NCI-H1048 (cell line): Measurements from ENCODE around the gene CXCL12.

ENCODE experiments used
- DNase-seq: peaks from one replicate; lab custom pipeline; 2025; lab: John Stamatoyannopoulos, UW

Gene CXCL12

GRCh38 chr10:44399659-44400451 lies 15.0 kb upstream of the CXCL12 start:
- DNase-seq: no peak

DNA sequence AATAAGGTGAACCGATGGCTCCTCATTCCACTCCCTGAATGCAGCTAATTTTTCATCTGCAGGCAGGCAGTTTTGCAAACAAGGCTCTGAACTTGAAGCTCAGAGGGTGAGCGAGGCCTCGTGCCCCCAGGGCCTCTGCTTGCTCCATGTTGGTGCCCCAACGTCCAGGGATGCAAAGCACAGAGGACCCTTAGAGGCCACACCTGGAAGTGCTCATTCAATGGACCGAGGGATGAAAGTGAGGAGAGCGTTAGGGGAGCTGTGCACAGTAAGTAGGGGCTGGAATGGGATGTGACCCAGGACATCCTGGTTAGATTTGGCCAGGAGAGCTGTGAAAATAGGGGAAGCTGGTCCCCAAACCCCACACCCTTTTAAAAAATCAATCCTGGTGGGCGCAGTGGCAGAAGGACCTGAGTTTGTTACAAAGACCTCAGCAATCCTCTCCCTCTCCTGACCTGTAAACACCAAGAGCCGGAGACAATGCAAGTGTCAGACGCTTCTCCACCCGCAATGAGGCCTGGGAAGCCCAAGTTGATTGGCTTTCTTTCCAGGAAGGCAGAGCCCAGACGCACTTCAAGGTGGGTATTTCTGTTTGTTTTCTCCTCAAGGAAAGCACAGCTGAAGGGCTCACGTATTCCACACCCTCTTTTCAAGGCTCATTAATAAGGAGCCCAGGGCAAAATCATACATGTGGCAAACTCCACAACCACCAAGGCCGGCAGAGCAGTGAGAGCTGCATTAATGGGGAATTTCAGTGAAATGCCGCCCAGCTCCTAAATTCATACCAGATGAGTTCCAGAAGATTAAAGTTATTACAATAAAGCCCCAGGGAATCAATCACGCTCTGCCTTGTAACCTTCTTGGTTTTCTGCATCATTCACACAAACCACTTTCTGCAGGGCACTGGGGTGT lies 14.1 kb upstream of the CXCL12 start:
- DNase-seq: no peak

DNA sequence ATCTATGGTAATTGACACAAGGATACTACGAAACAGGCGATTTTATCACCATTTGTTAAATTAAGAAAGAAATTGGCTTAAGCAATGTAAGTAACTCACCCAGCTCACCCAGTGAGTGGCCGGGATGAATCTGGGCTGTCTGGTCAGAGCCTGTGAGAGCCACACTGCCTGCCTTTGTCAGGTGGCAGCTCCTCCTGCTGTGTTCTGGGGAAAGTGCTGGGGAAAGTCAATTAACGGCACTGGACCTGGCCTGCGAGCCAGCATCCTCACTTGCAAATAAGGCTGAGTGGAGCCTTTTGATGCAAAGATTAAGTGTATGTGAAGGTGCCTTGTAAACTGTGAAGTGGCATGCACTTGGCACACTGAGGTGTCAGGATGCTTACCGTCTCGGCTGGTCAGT lies 13.4 kb upstream of the CXCL12 start:
- DNase-seq: no peak

DNA sequence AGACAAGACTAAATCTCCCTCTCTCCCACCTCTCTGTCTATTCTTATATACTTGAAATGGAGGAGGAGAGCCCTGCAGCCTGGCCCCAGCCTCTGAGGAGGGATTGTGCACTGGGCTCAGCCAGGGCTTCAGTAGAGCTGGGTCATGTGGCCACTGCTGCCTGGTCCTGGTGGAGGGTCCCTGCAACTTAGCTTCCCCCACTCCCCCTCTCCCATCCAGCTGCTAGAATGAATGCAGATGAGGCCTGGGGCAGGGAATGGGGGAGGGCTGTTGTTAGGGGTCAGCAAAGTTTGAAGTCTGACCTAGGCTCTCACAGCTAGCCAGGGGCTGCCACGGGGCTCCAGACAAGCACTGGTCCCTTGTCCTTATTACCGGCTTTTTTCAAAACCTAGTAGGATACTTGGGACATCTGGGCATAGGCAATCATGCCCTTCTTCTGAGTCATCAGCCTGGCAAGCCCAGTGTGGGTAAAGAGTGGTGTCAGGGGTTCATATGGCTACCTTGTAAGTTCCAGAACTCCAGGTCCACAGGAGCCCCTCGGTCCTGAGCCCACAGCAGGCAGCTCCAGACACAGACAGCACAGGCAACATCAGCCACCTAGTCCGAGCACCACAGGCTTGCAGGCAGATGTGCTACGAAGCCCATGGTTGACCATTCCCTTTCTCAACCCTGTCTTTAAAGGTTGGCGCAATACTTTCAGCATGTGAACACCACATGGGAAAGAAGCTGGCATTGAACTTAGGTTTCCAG lies 12.8 kb upstream of the CXCL12 start:
- DNase-seq: no peak

- DNase-seq: no peak
These were observed 11.8 kb upstream of the CXCL12 start for GRCh38 chr10:44396671-44397191.

DNA sequence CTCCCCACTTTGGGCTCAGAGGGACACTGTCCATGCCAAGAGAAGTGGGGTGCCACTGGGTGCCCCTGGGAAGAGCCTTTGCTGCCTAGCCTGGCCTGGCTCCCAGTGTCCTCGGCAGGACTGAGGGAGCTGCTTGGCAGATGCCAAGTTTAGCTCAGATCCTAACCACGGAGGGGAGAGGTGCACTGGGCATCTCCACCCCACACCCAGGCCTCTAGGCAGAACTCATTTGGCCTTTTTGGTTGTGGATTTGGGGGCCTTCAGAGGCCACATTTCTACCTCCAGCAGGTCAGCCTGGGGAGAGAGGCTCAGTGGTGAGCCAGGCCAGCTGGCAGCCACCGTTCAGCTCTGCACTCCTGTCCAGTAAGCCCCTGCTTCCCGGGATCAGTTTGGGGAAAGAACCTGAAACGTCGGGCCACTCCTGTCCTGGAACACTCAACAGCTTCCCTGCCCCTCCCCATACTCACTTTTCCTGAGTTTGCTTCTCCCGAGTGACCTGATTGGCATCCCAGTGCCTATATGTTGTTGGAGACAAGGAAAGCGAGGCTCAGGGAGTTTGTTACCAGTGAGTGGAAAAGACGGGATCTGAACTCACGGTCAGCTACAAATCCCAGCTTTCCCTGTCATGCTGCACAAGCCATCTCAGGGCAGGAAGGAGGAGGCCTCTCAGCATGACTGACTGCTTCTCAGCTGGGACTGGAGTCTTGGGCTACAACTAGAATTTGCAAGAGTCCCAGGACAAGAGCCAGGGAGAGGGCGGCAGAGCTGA lies 11.2 kb upstream of the CXCL12 start:
- no peak for DNase-seq

DNA sequence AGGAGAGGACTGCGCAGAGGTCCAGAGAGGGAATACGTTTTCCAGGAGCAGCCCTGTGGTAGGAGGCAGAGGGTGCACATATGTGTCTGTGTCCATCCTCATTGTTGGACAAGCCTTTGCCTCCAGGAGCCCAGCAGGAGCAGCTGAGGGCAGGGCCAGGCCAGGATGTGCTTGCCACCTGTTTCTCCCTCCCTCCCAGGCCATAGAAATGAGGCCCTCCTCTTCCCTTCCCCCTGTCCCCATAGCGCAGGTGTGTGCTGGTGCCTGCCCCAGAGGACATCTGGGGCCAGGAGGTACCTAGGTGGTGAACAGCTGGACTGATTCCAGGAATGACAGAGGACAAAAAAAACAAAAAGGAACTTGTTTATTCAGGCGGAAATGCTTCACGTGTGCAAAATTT lies 10.5 kb upstream of the CXCL12 start:
- DNase-seq: no peak

DNA sequence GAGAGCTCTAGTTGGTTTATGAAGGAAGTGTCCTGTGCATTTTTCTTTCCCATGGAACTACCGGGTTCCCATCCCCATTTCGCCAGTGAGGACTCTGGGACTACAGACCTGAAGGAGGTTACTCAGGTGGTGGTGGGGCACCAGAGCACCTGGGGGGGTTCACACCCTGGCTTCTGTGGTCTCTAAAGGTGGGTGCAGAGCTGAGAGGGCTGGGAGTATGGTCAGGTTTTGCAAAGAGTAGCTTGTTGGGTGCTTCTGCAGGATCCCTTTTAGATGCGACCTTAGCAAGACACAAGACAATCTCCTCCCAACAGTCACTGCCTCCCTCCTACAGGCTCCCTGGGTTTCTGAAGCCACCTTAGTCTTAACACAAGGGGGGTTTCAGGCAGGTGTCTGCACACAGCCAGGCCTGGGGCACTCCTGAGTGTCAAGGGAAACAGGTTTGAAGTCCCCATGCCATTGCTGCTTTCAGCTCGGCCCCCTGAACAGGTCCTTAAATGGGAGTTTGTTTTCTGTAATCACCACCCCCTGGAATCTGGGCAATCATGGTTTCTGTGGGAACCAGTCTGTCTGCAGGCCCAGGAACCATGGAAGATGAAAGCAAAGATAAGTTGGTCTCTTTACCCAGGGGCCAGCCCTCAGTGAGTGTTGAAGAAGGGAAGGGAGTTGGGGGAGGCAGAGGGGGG lies 9.9 kb upstream of the CXCL12 start:
- DNase-seq: no peak

GRCh38 chr10:44393834-44394547 lies 9.1 kb upstream of the CXCL12 start:
- DNase-seq: no peak

GRCh38 chr10:44393051-44393630 lies 8.2 kb upstream of the CXCL12 start:
- DNase-seq: no peak

DNA sequence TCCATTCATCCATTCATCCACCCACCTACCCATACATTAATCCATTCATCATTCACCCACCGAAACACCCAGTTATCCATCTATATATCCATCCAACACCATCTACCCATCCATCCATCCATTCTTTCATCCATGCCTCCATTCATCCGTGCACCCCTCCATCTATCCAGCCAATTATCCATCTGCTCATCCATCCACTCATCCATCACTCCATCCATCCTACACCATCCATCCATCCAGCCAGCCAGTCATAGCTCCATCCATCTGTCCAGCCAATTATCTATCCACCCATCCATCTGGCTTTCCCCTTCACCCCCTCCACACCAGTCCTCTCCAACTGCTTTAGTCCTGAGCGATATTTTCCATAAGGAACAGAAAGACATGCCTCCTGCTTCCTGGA lies 7.5 kb upstream of the CXCL12 start:
- DNase-seq: no peak

GRCh38 chr10:44391981-44392380 lies 7.1 kb upstream of the CXCL12 start:
- no peak for DNase-seq

DNA sequence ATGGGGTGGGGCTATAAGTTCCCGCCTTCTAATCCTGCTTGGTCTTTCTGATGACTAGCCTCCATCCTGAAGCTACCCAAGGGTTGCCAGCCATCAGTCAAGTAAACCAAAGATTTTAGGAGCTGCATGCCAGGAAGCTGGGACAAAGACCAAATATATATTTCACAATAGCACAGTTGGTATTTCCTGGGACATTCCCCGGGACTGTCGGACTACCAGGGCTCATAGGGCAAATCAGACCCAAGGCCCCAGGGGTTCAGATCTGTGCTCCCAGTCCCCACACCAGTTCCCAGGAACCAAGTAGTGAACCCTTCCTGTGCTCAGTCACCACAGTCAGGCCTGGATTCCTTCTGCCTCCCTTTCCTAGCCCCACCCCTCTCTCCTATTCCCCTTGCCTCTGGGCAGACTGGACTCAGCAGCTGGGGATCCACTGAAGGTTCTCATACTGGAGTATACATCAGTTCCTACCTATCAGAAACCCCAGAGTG lies 5.7 kb upstream of the CXCL12 start:
- DNase-seq: no peak

- DNase-seq: no peak
These were observed 4.7 kb upstream of the CXCL12 start for GRCh38 chr10:44389556-44389955.

GRCh38 chr10:44389150-44389549 lies 4.3 kb upstream of the CXCL12 start:
- no peak for DNase-seq

GRCh38 chr10:44388641-44389040 lies 3.7 kb upstream of the CXCL12 start:
- DNase-seq: no peak

DNA sequence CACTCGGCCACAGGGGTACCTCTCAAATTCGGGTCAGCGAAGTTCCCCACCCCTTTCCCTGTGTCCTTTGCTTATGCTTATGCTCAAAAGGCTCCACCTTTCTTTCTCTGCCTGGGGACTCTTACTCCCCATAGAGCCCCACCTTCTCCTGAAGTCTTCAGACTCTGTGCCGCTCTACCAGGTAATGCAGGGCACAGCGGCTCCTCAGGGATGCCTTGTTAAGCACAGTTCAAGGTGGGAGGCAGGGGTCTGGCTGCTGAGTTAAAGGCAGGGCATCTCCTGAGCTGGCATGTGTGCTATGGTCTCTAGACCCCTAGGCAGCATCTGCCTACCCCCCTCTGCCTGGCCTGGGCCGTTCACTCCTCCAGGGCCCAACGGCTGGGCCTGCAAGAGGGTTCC lies 3.0 kb upstream of the CXCL12 start:
- no peak for DNase-seq

DNA sequence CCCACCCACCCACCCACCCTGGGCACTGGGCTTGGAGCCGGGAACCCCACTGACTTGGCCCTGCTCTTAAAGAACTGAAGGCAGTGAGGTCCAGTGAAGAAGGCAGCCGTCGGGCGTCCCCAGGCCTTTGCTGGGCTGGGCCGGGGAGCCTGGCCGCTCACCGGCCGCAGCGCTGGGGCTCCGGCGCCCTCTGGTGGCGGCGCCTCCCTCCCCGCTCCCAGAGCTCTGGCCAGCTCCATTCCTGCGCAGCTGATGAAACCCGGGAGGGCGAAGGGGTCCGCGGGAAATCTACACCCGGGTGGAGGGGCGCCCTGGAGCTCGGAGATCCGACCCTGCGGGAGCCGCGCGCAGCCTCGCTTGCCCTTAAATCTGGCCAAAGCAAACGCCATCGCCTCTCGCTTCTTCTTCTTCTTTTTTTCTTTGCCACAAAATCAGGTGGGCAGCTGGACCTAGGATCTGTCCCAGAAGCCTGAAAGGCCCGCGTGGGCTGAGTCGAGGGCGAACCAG lies 1.7 kb upstream of the CXCL12 start:
- no peak for DNase-seq

GRCh38 chr10:44385696-44386441 lies 972 bp upstream of the CXCL12 start:
- no peak for DNase-seq
